Calu3 (cell line): ENCODE data around the gene BMPR1B. TPM values are rescaled to one million over a fixed set of nuclear protein-coding genes. Genes with fewer than 3 reads are reported as not detected.

Source experiments
- BruUV-seq: library from RNA; stranded (reverse); fragments of 400-500 nt; replicated peaks from 2 replicates; lab custom pipeline; 2021; lab: Mats Ljungman, UMichigan
- CTCF ChIA-PET: fragments of 300-600 bp; sonication (Branson Sonifier 250); formaldehyde crosslinking; loops from one replicate; lab custom pipeline; 2022; ENCODE audit warnings: antibody characterized with exemption; lab: Charles Lee
- DNase-seq: peaks from one replicate; pipeline ENCODE4 v3.0.0; 2022
- H3K27ac Mint-ChIP-seq: one replicate; pipeline ENCODE4 v1.8.0; 2022; ENCODE audit warnings: mixed read lengths; ENCODE audit not compliant: unreplicated experiment
- H3K27me3 Mint-ChIP-seq: one replicate; pipeline ENCODE4 v1.8.0; 2022; ENCODE audit warnings: mixed read lengths; ENCODE audit not compliant: unreplicated experiment
- H3K36me3 Mint-ChIP-seq: one replicate; pipeline ENCODE4 v1.8.0; 2022; ENCODE audit warnings: mild to moderate bottlenecking, moderate library complexity, mixed read lengths; ENCODE audit not compliant: insufficient read depth, unreplicated experiment
- H3K4me1 Mint-ChIP-seq: one replicate; pipeline ENCODE4 v1.8.0; 2022; ENCODE audit warnings: mild to moderate bottlenecking, low read depth, mixed read lengths; ENCODE audit not compliant: unreplicated experiment
- H3K4me3 Mint-ChIP-seq: one replicate; pipeline ENCODE4 v1.8.0; 2022; ENCODE audit warnings: mild to moderate bottlenecking, low read depth, moderate library complexity, mixed read lengths; ENCODE audit not compliant: unreplicated experiment
- H3K9me3 Mint-ChIP-seq: one replicate; pipeline ENCODE4 v1.8.0; 2022; ENCODE audit warnings: low read depth, mixed read lengths; ENCODE audit not compliant: unreplicated experiment
- intact Hi-C: fragments of 100-400 bp; cut with micrococcal nuclease; formaldehyde crosslinking; loops from one replicate; pipeline ENCODE4 v1.10.0; 2022; ENCODE audit not compliant: unreplicated experiment
- total RNA-seq: library from RNA; stranded (reverse); gene quantifications from 2 replicates; pipeline ENCODE4 v1.2.3, GENCODE V29; 2022
- TF ChIP-seq, protein P1 (sequence below): fragments of 200-600 bp; IDR thresholded peaks from one replicate; pipeline ENCODE4 v1.8.0; 2022; ENCODE audit warnings: antibody characterized with exemption; ENCODE audit not compliant: unreplicated experiment

The BMPR1B gene
- total RNA-seq, 1 experiment from 2014 or later = 9.2 TPM

DNA sequence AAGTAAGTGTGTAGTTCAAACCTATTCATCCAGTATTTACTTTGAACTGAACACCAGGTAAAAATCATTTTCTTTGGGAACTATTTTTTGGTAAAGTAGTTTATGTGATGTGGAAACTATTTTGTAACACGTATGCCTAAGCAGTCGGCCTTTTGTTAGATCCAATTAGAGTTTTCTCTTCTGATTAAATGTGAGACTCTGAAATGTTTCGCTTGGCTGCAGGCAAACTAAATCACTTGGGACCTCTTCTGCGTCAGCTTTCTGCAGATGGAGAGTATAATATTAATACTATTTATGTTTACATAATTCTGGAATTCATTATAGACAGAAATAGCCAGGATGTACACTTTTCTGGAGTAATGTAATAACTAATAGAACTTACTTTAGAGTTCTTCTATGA lies 46.9 kb downstream of the BMPR1B start:
- no peaks in the 10 kb centered on the region for H3K4me1 Mint-ChIP-seq
- H3K27ac Mint-ChIP-seq = no peak overlapping the region
- TF ChIP-seq, protein P1, sequence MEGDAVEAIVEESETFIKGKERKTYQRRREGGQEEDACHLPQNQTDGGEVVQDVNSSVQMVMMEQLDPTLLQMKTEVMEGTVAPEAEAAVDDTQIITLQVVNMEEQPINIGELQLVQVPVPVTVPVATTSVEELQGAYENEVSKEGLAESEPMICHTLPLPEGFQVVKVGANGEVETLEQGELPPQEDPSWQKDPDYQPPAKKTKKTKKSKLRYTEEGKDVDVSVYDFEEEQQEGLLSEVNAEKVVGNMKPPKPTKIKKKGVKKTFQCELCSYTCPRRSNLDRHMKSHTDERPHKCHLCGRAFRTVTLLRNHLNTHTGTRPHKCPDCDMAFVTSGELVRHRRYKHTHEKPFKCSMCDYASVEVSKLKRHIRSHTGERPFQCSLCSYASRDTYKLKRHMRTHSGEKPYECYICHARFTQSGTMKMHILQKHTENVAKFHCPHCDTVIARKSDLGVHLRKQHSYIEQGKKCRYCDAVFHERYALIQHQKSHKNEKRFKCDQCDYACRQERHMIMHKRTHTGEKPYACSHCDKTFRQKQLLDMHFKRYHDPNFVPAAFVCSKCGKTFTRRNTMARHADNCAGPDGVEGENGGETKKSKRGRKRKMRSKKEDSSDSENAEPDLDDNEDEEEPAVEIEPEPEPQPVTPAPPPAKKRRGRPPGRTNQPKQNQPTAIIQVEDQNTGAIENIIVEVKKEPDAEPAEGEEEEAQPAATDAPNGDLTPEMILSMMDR = no peak
- CTCF ChIA-PET = no interaction called here
- no peaks in the 10 kb centered on the region for H3K27me3 Mint-ChIP-seq
- H3K36me3 Mint-ChIP-seq = no peaks in the 10 kb centered on the region
- intact Hi-C loops = no loop called here
- no TSS peak for BruUV-seq
- no peaks in the 10 kb centered on the region for H3K9me3 Mint-ChIP-seq
- DNase-seq = no peak
- no peak overlapping the region for H3K4me3 Mint-ChIP-seq

DNA sequence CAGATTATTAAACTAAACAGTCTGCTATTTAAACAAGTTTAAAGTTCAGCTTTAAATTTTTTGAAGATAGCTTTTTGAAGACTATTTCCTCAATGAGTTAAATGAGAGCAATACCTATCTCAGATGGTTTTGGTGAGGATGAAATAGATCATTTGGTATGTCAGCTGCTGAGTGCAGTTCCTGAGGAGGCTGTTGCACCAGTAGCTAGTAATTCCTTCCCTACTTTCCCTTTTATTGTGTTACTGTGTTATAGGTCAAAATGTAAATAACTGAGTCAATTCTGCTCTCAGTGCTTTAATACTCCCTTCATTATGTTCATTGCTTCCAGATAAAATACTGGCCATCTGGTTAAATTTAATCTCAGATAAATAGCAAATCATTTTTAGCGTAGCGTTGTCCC lies 48.6 kb downstream of the BMPR1B start:
- H3K27ac Mint-ChIP-seq = no peak overlapping the region
- intact Hi-C loops = no loop called here
- no peak for DNase-seq
- no peaks in the 10 kb centered on the region for H3K36me3 Mint-ChIP-seq
- H3K27me3 Mint-ChIP-seq = no peaks in the 10 kb centered on the region
- BruUV-seq = no TSS peak
- CTCF ChIA-PET = interaction anchor here (0.6 kb wide), 1 partner anchor 778 kb away, joined by 4 read pairs; no protein-coding TSS in a partner anchor
- TF ChIP-seq, protein P1 = no peak
- H3K9me3 Mint-ChIP-seq = no peaks in the 10 kb centered on the region
- H3K4me3 Mint-ChIP-seq = no peak overlapping the region
- no peaks in the 10 kb centered on the region for H3K4me1 Mint-ChIP-seq

DNA sequence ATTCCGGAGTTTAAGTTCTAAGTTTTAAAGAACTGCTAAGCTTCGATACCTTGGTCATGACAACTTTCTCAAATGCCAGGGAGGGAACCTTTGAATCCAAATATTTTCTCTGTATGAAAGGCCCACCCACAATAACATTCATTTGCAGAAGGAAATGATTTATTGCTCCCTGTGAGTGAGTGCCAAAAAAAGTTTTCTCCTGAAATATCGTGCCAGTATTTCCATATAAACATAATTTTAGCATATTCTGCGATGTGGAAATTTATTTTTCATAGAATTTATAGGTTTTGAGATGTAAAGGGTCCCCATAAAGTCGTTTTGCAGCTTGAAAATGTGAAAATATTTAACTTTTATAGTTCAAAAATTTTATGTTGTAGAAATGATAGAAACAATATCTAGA lies 53.9 kb downstream of the BMPR1B start:
- Mint-ChIP-seq H3K36me3 (no peaks in the 10 kb centered on the region), H3K27me3 (no peaks in the 10 kb centered on the region), H3K9me3 (no peaks in the 10 kb centered on the region), H3K4me3 (no peak overlapping the region), H3K4me1 (no peaks in the 10 kb centered on the region), H3K27ac (no peak overlapping the region)
- TF ChIP-seq, protein P1 = no peak
- BruUV-seq = no TSS peak
- CTCF ChIA-PET = no interaction called here
- DNase-seq = no peak
- intact Hi-C loops = no loop called here

DNA sequence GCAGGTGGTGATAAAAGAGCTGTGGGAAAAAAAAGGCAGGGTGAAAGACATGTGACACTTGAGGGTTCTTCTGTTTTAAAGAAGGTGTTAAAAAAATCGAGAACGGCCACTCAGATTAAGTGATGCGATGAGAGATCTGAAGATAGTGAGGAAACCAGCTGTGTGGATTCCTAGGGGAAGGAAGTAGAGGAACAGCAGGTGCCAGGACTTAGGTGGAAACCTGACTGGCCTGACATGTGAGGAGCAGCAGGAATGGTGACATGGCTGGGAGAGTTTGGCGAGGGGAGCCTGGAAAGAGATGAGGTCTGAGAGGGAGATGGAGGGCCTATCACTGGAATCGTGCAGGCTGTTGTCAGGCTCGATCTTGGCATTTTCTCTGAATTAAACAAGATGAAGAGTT lies 55.5 kb downstream of the BMPR1B start:
- BruUV-seq = no TSS peak

More for the DNA sequence above, 55.5 kb downstream of the BMPR1B start:
- H3K36me3 Mint-ChIP-seq = no peaks in the 10 kb centered on the region
- no peaks in the 10 kb centered on the region for H3K9me3 Mint-ChIP-seq
- TF ChIP-seq, protein P1 = no peak
- no peaks in the 10 kb centered on the region for H3K27me3 Mint-ChIP-seq
- CTCF ChIA-PET = no interaction called here
- no peak for DNase-seq
- intact Hi-C loops = no loop called here
- no peak overlapping the region for H3K4me3 Mint-ChIP-seq
- no peaks in the 10 kb centered on the region for H3K4me1 Mint-ChIP-seq
- no peak overlapping the region for H3K27ac Mint-ChIP-seq
